Activated CD4-positive, CD25-positive, alpha-beta regulatory T cell treated with anti-CD3 and anti-CD28 coated beads, Interleukin-2, amount 50 U/mL, for 72 hours (primary cell): ENCODE data around the gene PACRG.

Source experiments
- DNase-seq: peaks from one replicate; pipeline ENCODE4 v3.0.0; 2021

Gene PACRG

GRCh38 chr6:163095401-163095800 lies 367.6 kb downstream of the PACRG start:
- no peak for DNase-seq

- no peak for DNase-seq
These were observed 371.2 kb downstream of the PACRG start for GRCh38 chr6:163098827-163099479.

- no peak for DNase-seq
These were observed 371.9 kb downstream of the PACRG start for GRCh38 chr6:163099621-163100171.

- no peak for DNase-seq
These were observed 372.5 kb downstream of the PACRG start for GRCh38 chr6:163100259-163100658.

- no peak for DNase-seq
These were observed 385.7 kb downstream of the PACRG start for GRCh38 chr6:163113358-163113962.

- no peak for DNase-seq
These were observed 391.2 kb downstream of the PACRG start for GRCh38 chr6:163118941-163119340.

- DNase-seq = no peak
These were observed 392.4 kb downstream of the PACRG start for GRCh38 chr6:163120223-163120622.

- DNase-seq = no peak
These were observed 393.5 kb downstream of the PACRG start for GRCh38 chr6:163121270-163121669.

- DNase-seq = no peak
These were observed 394.6 kb downstream of the PACRG start for GRCh38 chr6:163122365-163122764.

- DNase-seq = no peak
These were observed 395.3 kb downstream of the PACRG start for GRCh38 chr6:163123098-163123497.

- DNase-seq = no peak
These were observed 399.0 kb downstream of the PACRG start for GRCh38 chr6:163126741-163127140.

GRCh38 chr6:163127587-163127986 lies 399.8 kb downstream of the PACRG start:
- no peak for DNase-seq

- DNase-seq = no peak
These were observed 400.6 kb downstream of the PACRG start for GRCh38 chr6:163128324-163128723.

- no peak for DNase-seq
These were observed 404.4 kb downstream of the PACRG start for GRCh38 chr6:163132050-163132750.

- DNase-seq = no peak
These were observed 405.2 kb downstream of the PACRG start for GRCh38 chr6:163133017-163133416.

- DNase-seq = no peak
These were observed 405.9 kb downstream of the PACRG start for GRCh38 chr6:163133691-163134090.

GRCh38 chr6:163136681-163137397 lies 409.1 kb downstream of the PACRG start:
- DNase-seq = no peak

- no peak for DNase-seq
These were observed 409.7 kb downstream of the PACRG start for GRCh38 chr6:163137398-163137881.

- DNase-seq = no peak
These were observed 418.3 kb downstream of the PACRG start for GRCh38 chr6:163146036-163146435.

- DNase-seq = no peak
These were observed 420.2 kb downstream of the PACRG start for GRCh38 chr6:163147994-163148393.

- DNase-seq = no peak
These were observed 420.9 kb downstream of the PACRG start for GRCh38 chr6:163148451-163149278.

- DNase-seq = no peak
These were observed 421.6 kb downstream of the PACRG start for GRCh38 chr6:163149279-163149848.
